Fibroblast of lung (primary cell): ENCODE results near the gene ORC3.

ENCODE experiments used
- CTCF ChIP-seq, 2 donors: IDR thresholded peaks in 1 of 2; conservative IDR thresholded peaks in 1 of 2; 1 replicate in 1 of 2; 2 replicates in 1 of 2; pipeline ENCODE4 v1.5.1; 2011 to 2012; ENCODE audit warnings: low read length in 2 of 2, control low read depth in 1 of 2, inconsistent platforms in 1 of 2, low read depth in 1 of 2, mild to moderate bottlenecking in 1 of 2
- EZH2 ChIP-seq: IDR thresholded peaks from 2 replicates; pipeline ENCODE4 v1.5.1; 2012; ENCODE audit warnings: low read length, control low read depth, mild to moderate bottlenecking; ENCODE audit errors: missing control alignments

GRCh38 chr6:87674290-87674689, 84.4 kb downstream of the ORC3 start:
- TF ChIP-seq CTCF (conservative IDR thresholded peaks at IDR 0.05 in 1 of 2, IDR thresholded peaks at IDR 0.05 in 1 of 2; ENCODE audit: low read depth in 1 of 2, low read length in 2 of 2) (no peak), EZH2 (no peak)
